ENCODE results near the gene GNB3.

GNB3 gene

GRCh38 chr12:6853626-6854025, 12.9 kb downstream of the GNB3 start:
- Histone ChIP-seq H2AK5ac (ENCODE audit: low read length) (no peak overlapping the region), H3K56ac (ENCODE audit: low read length) (no peak overlapping the region), H3K36me3 (ENCODE audit: control insufficient read depth, insufficient read depth, low read length) (peaks cover 4% of the 10 kb centered on the region), H3K27me3 (ENCODE audit: insufficient read depth, low read length, poor library complexity) (no peaks in the 10 kb centered on the region), H2BK5ac (ENCODE audit: low read length) (no peak overlapping the region), H4K8ac (ENCODE audit: low read depth, low read length) (no peak overlapping the region), H3K4me1 (ENCODE audit: control insufficient read depth, low read depth, low read length) (peaks cover 6% of the 10 kb centered on the region), H2BK120ac (ENCODE audit: low read depth, low read length) (no peak overlapping the region), H3K27ac (ENCODE audit: low read depth, low read length) (no peak overlapping the region), H3K4ac (ENCODE audit: low read depth, low read length) (no peak overlapping the region), H3K18ac (ENCODE audit: low read length) (no peak overlapping the region), H3K79me1 (ENCODE audit: low read length) (peaks cover 22% of the 10 kb centered on the region), H2BK15ac (replicated peaks; ENCODE audit: low read depth) (no peak overlapping the region), H4K5ac (ENCODE audit: low read length) (no peak overlapping the region), H3K9ac (ENCODE audit: low read length) (peak overlapping the region; percentile 70), H3K79me2 (ENCODE audit: control insufficient read depth, insufficient read depth, low read length) (peaks cover 26% of the 10 kb centered on the region), H3K4me3 (ENCODE audit: low read length) (no peak overlapping the region), H3K4me2 (ENCODE audit: low read length) (no peak overlapping the region), H3K23ac (ENCODE audit: low read length) (no peak overlapping the region)
- no peak for DNase-seq
- WGBS (ENCODE audit: extremely low coverage, insufficient coverage, low lambda C conversion rate), result no CpG with 5 or more reads among the region's 1 CpG

GRCh38 chr12:6854036-6854435, 13.3 kb downstream of the GNB3 start:
- Histone ChIP-seq H4K5ac (ENCODE audit: low read length) (no peak overlapping the region), H3K4me2 (ENCODE audit: low read length) (no peak overlapping the region), H3K18ac (ENCODE audit: low read length) (no peak overlapping the region), H3K27me3 (ENCODE audit: insufficient read depth, low read length, poor library complexity) (no peaks in the 10 kb centered on the region), H3K79me1 (ENCODE audit: low read length) (peaks cover 22% of the 10 kb centered on the region), H3K4me1 (ENCODE audit: control insufficient read depth, low read depth, low read length) (peaks cover 6% of the 10 kb centered on the region), H3K56ac (ENCODE audit: low read length) (no peak overlapping the region), H3K23ac (ENCODE audit: low read length) (peak overlapping the region; percentile 70), H3K4ac (ENCODE audit: low read depth, low read length) (no peak overlapping the region), H4K8ac (ENCODE audit: low read depth, low read length) (no peak overlapping the region), H3K36me3 (ENCODE audit: control insufficient read depth, insufficient read depth, low read length) (peaks cover 8% of the 10 kb centered on the region), H2BK5ac (ENCODE audit: low read length) (no peak overlapping the region), H2BK120ac (ENCODE audit: low read depth, low read length) (no peak overlapping the region), H3K9ac (ENCODE audit: low read length) (peak overlapping the region; percentile 1), H3K27ac (ENCODE audit: low read depth, low read length) (no peak overlapping the region), H3K79me2 (ENCODE audit: control insufficient read depth, insufficient read depth, low read length) (peaks cover 26% of the 10 kb centered on the region), H3K4me3 (ENCODE audit: low read length) (no peak overlapping the region), H2AK5ac (ENCODE audit: low read length) (no peak overlapping the region), H2BK15ac (replicated peaks; ENCODE audit: low read depth) (no peak overlapping the region)
- WGBS (ENCODE audit: extremely low coverage, insufficient coverage, low lambda C conversion rate), result no CpG with 5 or more reads among the region's 6 CpGs
- peak; percentile 22 for DNase-seq

- H3K79me2 ChIP-seq (ENCODE audit: control insufficient read depth, insufficient read depth, low read length), result peaks cover 21% of the 10 kb centered on the region
- DNase-seq, result no peak
- no peak overlapping the region for H3K27ac ChIP-seq (ENCODE audit: low read depth, low read length)
- no peak overlapping the region for H2AK5ac ChIP-seq (ENCODE audit: low read length)
- H3K56ac ChIP-seq (ENCODE audit: low read length), result no peak overlapping the region
- no peak overlapping the region for H2BK120ac ChIP-seq (ENCODE audit: low read depth, low read length)
- H3K4ac ChIP-seq (ENCODE audit: low read depth, low read length), result no peak overlapping the region
- H4K8ac ChIP-seq (ENCODE audit: low read depth, low read length), result no peak overlapping the region
- no CpG with 5 or more reads among the region's 14 CpGs for WGBS (ENCODE audit: extremely low coverage, insufficient coverage, low lambda C conversion rate)
- peaks cover 15% of the 10 kb centered on the region for H3K79me1 ChIP-seq (ENCODE audit: low read length)
- H3K18ac ChIP-seq (ENCODE audit: low read length), result no peak overlapping the region
- no peak overlapping the region for H2BK15ac ChIP-seq (replicated peaks; ENCODE audit: low read depth)
- no peak overlapping the region for H3K4me2 ChIP-seq (ENCODE audit: low read length)
- no peak overlapping the region for H3K4me3 ChIP-seq (ENCODE audit: low read length)
- no peak overlapping the region for H2BK5ac ChIP-seq (ENCODE audit: low read length)
- no peak overlapping the region for H3K9ac ChIP-seq (ENCODE audit: low read length)
- no peak overlapping the region for H4K5ac ChIP-seq (ENCODE audit: low read length)
- no peak overlapping the region for H3K23ac ChIP-seq (ENCODE audit: low read length)
- H3K27me3 ChIP-seq (ENCODE audit: insufficient read depth, low read length, poor library complexity), result no peaks in the 10 kb centered on the region
- H3K36me3 ChIP-seq (ENCODE audit: control insufficient read depth, insufficient read depth, low read length), result peaks cover 8% of the 10 kb centered on the region
- peaks cover 6% of the 10 kb centered on the region for H3K4me1 ChIP-seq (ENCODE audit: control insufficient read depth, low read depth, low read length)
Observed at GRCh38 chr12:6855322-6855721, 14.6 kb downstream of the GNB3 start.

GRCh38 chr12:6858799-6859198, 18.1 kb downstream of the GNB3 start:
- H3K4ac ChIP-seq (ENCODE audit: low read depth, low read length), result no peak overlapping the region
- H4K8ac ChIP-seq (ENCODE audit: low read depth, low read length), result no peak overlapping the region
- H3K36me3 ChIP-seq (ENCODE audit: control insufficient read depth, insufficient read depth, low read length), result peaks cover 19% of the 10 kb centered on the region
- no peak for DNase-seq
- H3K23ac ChIP-seq (ENCODE audit: low read length), result no peak overlapping the region
- H3K27ac ChIP-seq (ENCODE audit: low read depth, low read length), result no peak overlapping the region
- H2BK5ac ChIP-seq (ENCODE audit: low read length), result no peak overlapping the region
- no peak overlapping the region for H2BK120ac ChIP-seq (ENCODE audit: low read depth, low read length)
- no peak overlapping the region for H3K4me3 ChIP-seq (ENCODE audit: low read length)
- no peak overlapping the region for H3K9ac ChIP-seq (ENCODE audit: low read length)
- H2BK15ac ChIP-seq (replicated peaks; ENCODE audit: low read depth), result no peak overlapping the region
- no peak overlapping the region for H3K56ac ChIP-seq (ENCODE audit: low read length)
- H3K4me1 ChIP-seq (ENCODE audit: control insufficient read depth, low read depth, low read length), result peaks cover 3% of the 10 kb centered on the region
- WGBS (ENCODE audit: extremely low coverage, insufficient coverage, low lambda C conversion rate), result no CpG with 5 or more reads among the region's 2 CpGs
- no peak overlapping the region for H2AK5ac ChIP-seq (ENCODE audit: low read length)
- peaks cover 8% of the 10 kb centered on the region for H3K79me1 ChIP-seq (ENCODE audit: low read length)
- peaks cover 10% of the 10 kb centered on the region for H3K79me2 ChIP-seq (ENCODE audit: control insufficient read depth, insufficient read depth, low read length)
- no peak overlapping the region for H3K18ac ChIP-seq (ENCODE audit: low read length)
- H4K5ac ChIP-seq (ENCODE audit: low read length), result no peak overlapping the region
- H3K27me3 ChIP-seq (ENCODE audit: insufficient read depth, low read length, poor library complexity), result no peaks in the 10 kb centered on the region
- no peak overlapping the region for H3K4me2 ChIP-seq (ENCODE audit: low read length)

- Histone ChIP-seq H2BK15ac (replicated peaks; ENCODE audit: low read depth) (no peak overlapping the region), H3K9ac (ENCODE audit: low read length) (no peak overlapping the region), H4K5ac (ENCODE audit: low read length) (no peak overlapping the region), H3K79me2 (ENCODE audit: control insufficient read depth, insufficient read depth, low read length) (peaks cover 1% of the 10 kb centered on the region), H3K18ac (ENCODE audit: low read length) (no peak overlapping the region), H3K23ac (ENCODE audit: low read length) (no peak overlapping the region), H3K27me3 (ENCODE audit: insufficient read depth, low read length, poor library complexity) (no peaks in the 10 kb centered on the region), H2BK5ac (ENCODE audit: low read length) (no peak overlapping the region), H3K4me1 (ENCODE audit: control insufficient read depth, low read depth, low read length) (no peaks in the 10 kb centered on the region), H3K4me3 (ENCODE audit: low read length) (no peak overlapping the region), H4K8ac (ENCODE audit: low read depth, low read length) (no peak overlapping the region), H3K27ac (ENCODE audit: low read depth, low read length) (no peak overlapping the region), H3K36me3 (ENCODE audit: control insufficient read depth, insufficient read depth, low read length) (peaks cover 20% of the 10 kb centered on the region), H2BK120ac (ENCODE audit: low read depth, low read length) (no peak overlapping the region), H3K4me2 (ENCODE audit: low read length) (no peak overlapping the region), H3K56ac (ENCODE audit: low read length) (no peak overlapping the region), H2AK5ac (ENCODE audit: low read length) (no peak overlapping the region), H3K4ac (ENCODE audit: low read depth, low read length) (no peak overlapping the region), H3K79me1 (ENCODE audit: low read length) (peaks cover under 1% of the 10 kb centered on the region)
- WGBS (ENCODE audit: extremely low coverage, insufficient coverage, low lambda C conversion rate), result no CpG with 5 or more reads among the region's 9 CpGs
- no peak for DNase-seq
Observed at GRCh38 chr12:6860116-6860515, 19.4 kb downstream of the GNB3 start.

GRCh38 chr12:6860942-6861341, 20.2 kb downstream of the GNB3 start:
- no peak overlapping the region for H2AK5ac ChIP-seq (ENCODE audit: low read length)
- no peak overlapping the region for H3K4me2 ChIP-seq (ENCODE audit: low read length)
- peaks cover 20% of the 10 kb centered on the region for H3K36me3 ChIP-seq (ENCODE audit: control insufficient read depth, insufficient read depth, low read length)
- H3K79me1 ChIP-seq (ENCODE audit: low read length), result no peaks in the 10 kb centered on the region
- no CpG with 5 or more reads among the region's 7 CpGs for WGBS (ENCODE audit: extremely low coverage, insufficient coverage, low lambda C conversion rate)
- no peak for DNase-seq
- no peak overlapping the region for H2BK15ac ChIP-seq (replicated peaks; ENCODE audit: low read depth)
- no peak overlapping the region for H4K5ac ChIP-seq (ENCODE audit: low read length)
- H3K4me3 ChIP-seq (ENCODE audit: low read length), result no peak overlapping the region
- no peak overlapping the region for H2BK120ac ChIP-seq (ENCODE audit: low read depth, low read length)
- H3K27me3 ChIP-seq (ENCODE audit: insufficient read depth, low read length, poor library complexity), result no peaks in the 10 kb centered on the region
- H3K4me1 ChIP-seq (ENCODE audit: control insufficient read depth, low read depth, low read length), result no peaks in the 10 kb centered on the region
- H3K18ac ChIP-seq (ENCODE audit: low read length), result no peak overlapping the region
- H3K27ac ChIP-seq (ENCODE audit: low read depth, low read length), result no peak overlapping the region
- H2BK5ac ChIP-seq (ENCODE audit: low read length), result no peak overlapping the region
- no peak overlapping the region for H4K8ac ChIP-seq (ENCODE audit: low read depth, low read length)
- H3K56ac ChIP-seq (ENCODE audit: low read length), result no peak overlapping the region
- no peak overlapping the region for H3K4ac ChIP-seq (ENCODE audit: low read depth, low read length)
- no peak overlapping the region for H3K23ac ChIP-seq (ENCODE audit: low read length)
- no peak overlapping the region for H3K9ac ChIP-seq (ENCODE audit: low read length)
- no peaks in the 10 kb centered on the region for H3K79me2 ChIP-seq (ENCODE audit: control insufficient read depth, insufficient read depth, low read length)

All from mesendoderm (in vitro differentiated cells).